Kidney (tissue), 14 donors: Measurements from ENCODE around the gene DOLK. TPM values are rescaled to one million over a fixed set of nuclear protein-coding genes. Genes with fewer than 3 reads are reported as not detected.

Source experiments
- DNase-seq, 5 donors: peaks; one replicate each; pipeline ENCODE4 v3.0.0-alpha.2; 2013 to 2020
- FAIRE-seq: peaks from 2 replicates; lab custom pipeline; 2012; peaks lifted over from hg19 to GRCh38; lab: Jason Lieb, UNC
- H3K27ac ChIP-seq, 2 donors: one replicate each; pipeline ENCODE4 v1.7.0; 2013; ENCODE audit warnings: low read depth in 2 of 2, low read length in 2 of 2, inconsistent platforms in 1 of 2
- H3K27me3 ChIP-seq: one replicate; pipeline ENCODE4 v1.7.1; 2013; ENCODE audit warnings: low read length, inconsistent platforms; ENCODE audit not compliant: control insufficient read depth, insufficient read depth
- H3K36me3 ChIP-seq, 3 donors: one replicate each; pipeline versions ENCODE4 v1.7.0 to v1.7.1; 2013; ENCODE audit warnings: low read length in 3 of 3, control low read depth in 1 of 3, inconsistent platforms in 1 of 3; ENCODE audit not compliant: insufficient read depth in 3 of 3, control insufficient read depth in 2 of 3
- H3K4me1 ChIP-seq, 3 donors: one replicate each; pipeline versions ENCODE4 v1.7.0 to v1.7.1; 2013; ENCODE audit warnings: low read length in 3 of 3, inconsistent platforms in 1 of 3, low read depth in 1 of 3; ENCODE audit not compliant: control insufficient read depth in 2 of 3, insufficient read depth in 2 of 3
- H3K4me3 ChIP-seq, 3 donors: one replicate each; pipeline versions ENCODE4 v1.7.0 to v1.8.1; 2013; ENCODE audit warnings: low read length in 3 of 3, control low read depth in 1 of 3, inconsistent platforms in 1 of 3
- H3K9ac ChIP-seq, 3 donors: one replicate each; pipeline versions ENCODE4 v1.7.0 to v1.7.1; 2013; ENCODE audit warnings: low read length in 3 of 3, control low read depth in 1 of 3, inconsistent platforms in 1 of 3
- H3K9me3 ChIP-seq, 3 donors: one replicate each; pipeline versions ENCODE4 v1.7.0 to v1.7.1; 2013; ENCODE audit warnings: low read length in 3 of 3, control low read depth in 1 of 3, inconsistent platforms in 1 of 3; ENCODE audit not compliant: control insufficient read depth in 2 of 3, insufficient read depth in 1 of 3
- intact Hi-C: fragments of 100-400 bp; cut with DNase I; formaldehyde crosslinking; loops from one replicate; pipeline ENCODE4 v1.11.1; 2022
- polyA plus RNA-seq: library from polyadenylated mRNA; stranded (reverse); fragments of 350-450 nt; fragmentation: Illumina TruSeq; extraction: RNeasy Lipid Tissue Mini Kit (QIAGEN cat#74804); gene quantifications from one replicate; pipeline ENCODE4 v1.2.3, GENCODE V29; 2014; ENCODE audit warnings: low read depth, low replicate concordance; ENCODE audit not compliant: insufficient read depth
- total RNA-seq: library from RNA; stranded (reverse); fragmentation: NEBNext Ultra II Directional; extraction: Animal tissue kit (Norgen Biotek cat#: 25700); gene quantifications from one replicate; pipeline ENCODE4 v1.2.1, GENCODE V29; 2021
- TF ChIP-seq, protein P1 (sequence below): IDR thresholded peaks from 3 replicates; pipeline ENCODE4 v1.5.1; 2012; ENCODE audit warnings: mild to moderate bottlenecking, moderate library complexity, borderline replicate concordance; ENCODE audit not compliant: insufficient read depth; ENCODE audit errors: extremely low read depth
- donor health status: control.
- donor health status: control.
- donor health status: control.
- donor health status: control.
- donor health status: control.
- donor health status: DM: yes; HTN: yes; CAD: no.
- donor health status: Normal renal cell carcinoma (clear cell type).

Gene DOLK
- total and polyA plus RNA-seq, 2 donors from 2014 or later = 13.9 to 17.0 TPM

DNA sequence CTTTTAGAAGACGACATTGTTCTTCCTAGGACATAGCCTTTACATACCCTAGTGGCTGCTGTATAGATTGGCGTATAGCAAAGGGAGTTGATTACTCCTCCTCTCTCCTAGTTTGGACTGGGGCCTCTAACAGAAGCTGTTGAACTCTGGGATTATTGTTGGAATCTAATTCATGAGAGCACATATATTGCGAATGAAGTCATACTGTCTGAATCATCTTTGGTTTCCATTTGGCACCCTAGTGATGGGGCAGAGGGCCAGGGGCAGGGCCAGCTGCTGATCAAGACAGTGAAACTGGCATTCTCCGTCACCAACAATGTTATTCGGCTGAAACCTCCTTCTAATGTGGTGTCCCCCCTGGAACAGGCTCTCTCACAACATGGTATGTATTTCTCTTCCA, 40.4 kb upstream of the DOLK start:
- Histone ChIP-seq H3K9ac (no peak overlapping the region), H3K9me3 (no peaks in the 10 kb centered on the region), H3K4me3 (no peak overlapping the region), H3K27me3 (no peaks in the 10 kb centered on the region), H3K27ac (no peak overlapping the region), H3K36me3 (peaks cover 9 to 42% (median 37%) of the 10 kb centered on the region in 3 donors), H3K4me1 (no peaks in the 10 kb centered on the region)
- TF ChIP-seq, protein P1, sequence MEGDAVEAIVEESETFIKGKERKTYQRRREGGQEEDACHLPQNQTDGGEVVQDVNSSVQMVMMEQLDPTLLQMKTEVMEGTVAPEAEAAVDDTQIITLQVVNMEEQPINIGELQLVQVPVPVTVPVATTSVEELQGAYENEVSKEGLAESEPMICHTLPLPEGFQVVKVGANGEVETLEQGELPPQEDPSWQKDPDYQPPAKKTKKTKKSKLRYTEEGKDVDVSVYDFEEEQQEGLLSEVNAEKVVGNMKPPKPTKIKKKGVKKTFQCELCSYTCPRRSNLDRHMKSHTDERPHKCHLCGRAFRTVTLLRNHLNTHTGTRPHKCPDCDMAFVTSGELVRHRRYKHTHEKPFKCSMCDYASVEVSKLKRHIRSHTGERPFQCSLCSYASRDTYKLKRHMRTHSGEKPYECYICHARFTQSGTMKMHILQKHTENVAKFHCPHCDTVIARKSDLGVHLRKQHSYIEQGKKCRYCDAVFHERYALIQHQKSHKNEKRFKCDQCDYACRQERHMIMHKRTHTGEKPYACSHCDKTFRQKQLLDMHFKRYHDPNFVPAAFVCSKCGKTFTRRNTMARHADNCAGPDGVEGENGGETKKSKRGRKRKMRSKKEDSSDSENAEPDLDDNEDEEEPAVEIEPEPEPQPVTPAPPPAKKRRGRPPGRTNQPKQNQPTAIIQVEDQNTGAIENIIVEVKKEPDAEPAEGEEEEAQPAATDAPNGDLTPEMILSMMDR = no peak
- FAIRE-seq (no peak), DNase-seq (no peak)
- intact Hi-C loops = no loop called here

DNA sequence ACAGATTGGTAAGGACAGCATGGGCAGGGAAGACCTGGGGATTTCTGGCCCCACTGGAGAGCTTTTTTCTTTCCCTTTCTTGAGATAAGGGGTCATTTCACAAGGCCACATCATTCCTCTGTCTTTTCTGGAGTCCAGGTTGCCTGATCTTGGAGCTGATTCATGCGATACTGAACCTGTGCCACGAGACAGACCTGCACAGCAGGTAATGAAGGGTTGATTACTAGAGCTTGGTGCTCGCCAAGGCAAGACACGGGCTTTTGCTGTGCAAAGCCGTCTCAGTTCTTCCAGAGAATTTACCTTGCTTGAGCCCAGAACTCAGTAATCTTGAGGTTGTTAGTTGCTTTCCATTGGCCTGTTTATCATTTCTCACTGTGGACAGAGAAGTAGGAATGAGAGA, 39.3 kb upstream of the DOLK start:
- intact Hi-C loops = no loop called here
- Histone ChIP-seq H3K9me3 (no peaks in the 10 kb centered on the region), H3K4me3 (no peak overlapping the region), H3K27ac (no peak overlapping the region), H3K9ac (no peak overlapping the region), H3K4me1 (no peaks in the 10 kb centered on the region), H3K27me3 (no peaks in the 10 kb centered on the region), H3K36me3 (peaks cover 10 to 47% (median 40%) of the 10 kb centered on the region in 3 donors)
- FAIRE-seq (no peak), DNase-seq (no peak)
- TF ChIP-seq, protein P1 = no peak

DNA sequence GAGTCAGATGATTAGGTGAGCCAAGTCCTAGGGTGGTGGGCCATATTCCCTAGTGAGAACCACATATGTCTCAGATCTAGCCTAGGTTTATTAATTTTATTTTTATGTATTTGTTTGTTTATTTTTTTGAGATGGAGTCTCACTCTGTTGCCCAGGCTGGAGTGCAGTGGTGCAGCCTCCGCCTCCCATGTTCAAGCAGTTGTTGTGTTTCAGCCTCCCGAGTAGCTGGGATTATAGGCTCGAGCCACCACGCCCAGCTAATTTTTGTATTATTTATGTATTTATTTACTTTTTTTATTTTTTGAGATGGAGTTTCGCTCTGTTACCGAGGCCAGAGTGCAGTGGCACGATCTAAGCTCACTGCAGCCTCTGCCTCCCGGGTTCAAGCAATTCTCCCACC, 36.1 kb upstream of the DOLK start:
- Histone ChIP-seq H3K4me3 (no peak overlapping the region), H3K36me3 (peaks cover 7 to 66% (median 48%) of the 10 kb centered on the region in 3 donors), H3K27me3 (no peaks in the 10 kb centered on the region), H3K9ac (no peak overlapping the region), H3K27ac (no peak overlapping the region), H3K9me3 (no peaks in the 10 kb centered on the region), H3K4me1 (no peaks in the 10 kb centered on the region)
- DNase-seq (no peak), FAIRE-seq (no peak)
- intact Hi-C loops = no loop called here
- TF ChIP-seq, protein P1 = no peak

DNA sequence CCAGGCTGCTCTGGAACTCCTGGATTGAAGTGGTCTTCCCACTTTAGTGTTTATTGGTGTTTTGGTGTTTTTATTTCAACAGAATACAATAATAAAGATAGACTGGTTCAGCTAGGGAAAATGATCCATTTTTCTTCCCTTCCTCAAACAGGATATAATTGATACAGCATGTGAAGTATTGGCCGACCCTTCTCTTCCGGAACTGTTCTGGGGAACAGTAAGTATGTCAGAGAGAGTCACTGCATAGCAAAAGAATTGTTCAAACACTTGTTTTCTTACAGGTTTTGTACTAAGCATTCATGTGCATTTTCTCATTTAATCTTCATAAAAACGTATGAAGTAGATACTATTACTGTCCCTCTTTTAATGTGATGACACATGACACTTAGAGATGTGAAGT, 31.7 kb upstream of the DOLK start:
- no peak overlapping the region for H3K4me3 ChIP-seq
- peaks cover 7 to 49% (median 20%) of the 10 kb centered on the region in 3 donors for H3K36me3 ChIP-seq
- no peaks in the 10 kb centered on the region for H3K9me3 ChIP-seq
- no peak for DNase-seq
- intact Hi-C loops = no loop called here
- H3K4me1 ChIP-seq = no peaks in the 10 kb centered on the region
- no peak for FAIRE-seq
- TF ChIP-seq, protein P1 = no peak
- no peak overlapping the region for H3K9ac ChIP-seq
- no peaks in the 10 kb centered on the region for H3K27me3 ChIP-seq
- H3K27ac ChIP-seq = no peak overlapping the region
